Thymus (tissue), 11 donors: Measurements from ENCODE around the gene CHMP4A. TPM values are rescaled to one million over a fixed set of nuclear protein-coding genes. Genes with fewer than 3 reads are reported as not detected.

Source experiments
- DNase-seq, 9 donors: peaks; one replicate each; pipeline ENCODE4 v3.0.0-alpha.2; 2013; ENCODE audit warnings: low spot score in 9 of 9, low read depth in 6 of 9, missing footprints in 1 of 9
- H3K27ac ChIP-seq, 2 donors: one replicate each; pipeline ENCODE4 v1.5.1; 2013; ENCODE audit warnings: control low read depth in 1 of 2, low read depth in 1 of 2, low read length in 1 of 2, mild to moderate bottlenecking in 1 of 2, moderate library complexity in 1 of 2
- H3K27me3 ChIP-seq, 2 donors: one replicate each; pipeline ENCODE4 v1.5.1; 2013; ENCODE audit warnings: low read length in 1 of 2; ENCODE audit not compliant: control insufficient read depth in 2 of 2, insufficient read depth in 1 of 2
- H3K36me3 ChIP-seq, 2 donors: one replicate each; pipeline ENCODE4 v1.5.1; 2013; ENCODE audit warnings: low read length in 1 of 2, mild to moderate bottlenecking in 1 of 2, moderate library complexity in 1 of 2; ENCODE audit not compliant: control insufficient read depth in 2 of 2, insufficient read depth in 2 of 2
- H3K4me1 ChIP-seq, 2 donors: one replicate each; pipeline ENCODE4 v1.5.1; 2013; ENCODE audit warnings: low read length in 2 of 2; ENCODE audit not compliant: control insufficient read depth in 2 of 2, insufficient read depth in 2 of 2
- H3K4me3 ChIP-seq, 2 donors: one replicate each; pipeline ENCODE4 v1.5.1; 2013; ENCODE audit warnings: low read length in 2 of 2, control low read depth in 1 of 2, mild to moderate bottlenecking in 1 of 2
- H3K9me3 ChIP-seq, 2 donors: one replicate each; pipeline ENCODE4 v1.5.1; 2013; ENCODE audit warnings: low read length in 1 of 2, mild to moderate bottlenecking in 1 of 2; ENCODE audit not compliant: control insufficient read depth in 2 of 2, insufficient read depth in 1 of 2
- WGBS: extraction: QIAGEN DNeasy Blood & Tissue Kit; methylation state at CpG from one replicate; pipeline ENCODE4 v1.1.7; 2013; 5-methylcytosine and 5-hydroxymethylcytosine counted together
- polyA plus RNA-seq: library from polyadenylated mRNA; stranded (reverse); fragments of 200-250 nt; gene quantifications from one replicate; pipeline ENCODE4 v1.2.3, GENCODE V29; 2013
- total RNA-seq: library from RNA; stranded (reverse); fragments of 120-200 nt; gene quantifications from one replicate; pipeline ENCODE4 v1.2.4, GENCODE V29; 2013
- donor health status: healthy.

Gene CHMP4A
- total and polyA plus RNA-seq, 2 donors = 76.9 to 151 TPM

- no peaks in the 10 kb centered on the region for H3K27me3 ChIP-seq
- DNase-seq = peak in 7 of 9 donors; percentile 59 to 94 (median 85)
- H3K36me3 ChIP-seq = peaks cover 20 to 44% of the 10 kb centered on the region in 2 donors
- H3K9me3 ChIP-seq = no peaks in the 10 kb centered on the region
- WGBS = 8% methylated on average over 63 of the region's 63 CpGs
- peaks cover 6 to 43% of the 10 kb centered on the region in 2 donors for H3K4me1 ChIP-seq
- peak within 1 kb of the TSS; percentile 48 to 67 for H3K4me3 ChIP-seq
- peak within 1 kb of the TSS; percentile 48 to 79 for H3K27ac ChIP-seq
Observed at GRCh38 chr14:24171422-24172260, 41.6 kb downstream of the CHMP4A start, which contains the start of gene REC8. TSS of gene REC8 (plus strand) at chr14:24172080. CDS start at chr14:24172553, 473 bp downstream.

GRCh38 chr14:24167469-24168114, 45.7 kb downstream of the CHMP4A start:
- Histone ChIP-seq H3K27me3 (no peaks in the 10 kb centered on the region), H3K27ac (no peak overlapping the region), H3K36me3 (peaks cover 47 to 55% of the 10 kb centered on the region in 2 donors), H3K4me1 (peaks cover 6 to 36% of the 10 kb centered on the region in 2 donors), H3K4me3 (no peak overlapping the region), H3K9me3 (no peaks in the 10 kb centered on the region)
- DNase-seq = no peak
- 95% methylated on average over 3 of the region's 3 CpGs for WGBS

- Histone ChIP-seq H3K27me3 (no peaks in the 10 kb centered on the region), H3K4me3 (no peak overlapping the region), H3K36me3 (peaks cover 47 to 60% of the 10 kb centered on the region in 2 donors), H3K9me3 (no peaks in the 10 kb centered on the region), H3K4me1 (peaks cover 4 to 28% of the 10 kb centered on the region in 2 donors), H3K27ac (no peak overlapping the region)
- 97% methylated on average over 5 of the region's 5 CpGs for WGBS
- DNase-seq = no peak
Observed at GRCh38 chr14:24165785-24166184, 47.5 kb downstream of the CHMP4A start.

GRCh38 chr14:24164518-24164991, 48.7 kb downstream of the CHMP4A start:
- 97% methylated on average over 14 of the region's 14 CpGs for WGBS
- DNase-seq = no peak
- Histone ChIP-seq H3K27me3 (no peaks in the 10 kb centered on the region), H3K4me3 (no peak overlapping the region), H3K36me3 (peaks cover 59 to 71% of the 10 kb centered on the region in 2 donors), H3K4me1 (peaks cover 6 to 34% of the 10 kb centered on the region in 2 donors), H3K9me3 (no peaks in the 10 kb centered on the region), H3K27ac (no peak overlapping the region)

- Histone ChIP-seq H3K36me3 (peaks cover 68 to 79% of the 10 kb centered on the region in 2 donors), H3K27ac (peak overlapping the region; percentile 38 to 93), H3K9me3 (no peaks in the 10 kb centered on the region), H3K27me3 (no peaks in the 10 kb centered on the region), H3K4me3 (peak overlapping the region; percentile 85 to 88), H3K4me1 (peaks cover 6 to 34% of the 10 kb centered on the region in 2 donors)
- DNase-seq = no peak
- WGBS = 85% methylated on average over 8 of the region's 8 CpGs
Observed at GRCh38 chr14:24162093-24162492, 51.2 kb downstream of the CHMP4A start.

GRCh38 chr14:24160850-24161804, 52.2 kb downstream of the CHMP4A start, which contains the start of gene IRF9:
TSS of gene IRF9 (plus strand) at chr14:24161265. CDS start at chr14:24162145, 880 bp downstream.
- H3K27me3 ChIP-seq = no peaks in the 10 kb centered on the region
- no peaks in the 10 kb centered on the region for H3K9me3 ChIP-seq
- peaks cover 6 to 34% of the 10 kb centered on the region in 2 donors for H3K4me1 ChIP-seq
- peaks cover 69 to 78% of the 10 kb centered on the region in 2 donors for H3K36me3 ChIP-seq
- under 1% methylated on average over 12 of the region's 12 CpGs for WGBS
- peak within 1 kb of the TSS; percentile 85 to 88 for H3K4me3 ChIP-seq
- H3K27ac ChIP-seq = peak within 1 kb of the TSS; percentile 93 to 96
- peak; percentile 94 to 99 (median 99) for DNase-seq

- no peak overlapping the region for H3K4me3 ChIP-seq
- no peak for DNase-seq
- peaks cover 69 to 78% of the 10 kb centered on the region in 2 donors for H3K36me3 ChIP-seq
- H3K9me3 ChIP-seq = no peaks in the 10 kb centered on the region
- H3K27me3 ChIP-seq = no peaks in the 10 kb centered on the region
- peaks cover 6 to 34% of the 10 kb centered on the region in 2 donors for H3K4me1 ChIP-seq
- over 99% methylated on average over 4 of the region's 4 CpGs for WGBS
- H3K27ac ChIP-seq = peak overlapping the region; percentile 92 to 93
Observed at GRCh38 chr14:24160499-24160849, 52.8 kb downstream of the CHMP4A start.

GRCh38 chr14:24159777-24160498, 53.4 kb downstream of the CHMP4A start:
- Histone ChIP-seq H3K36me3 (peaks cover 69 to 78% of the 10 kb centered on the region in 2 donors), H3K27ac (peak overlapping the region; percentile 92 to 93), H3K4me3 (no peak overlapping the region), H3K27me3 (no peaks in the 10 kb centered on the region), H3K4me1 (peaks cover 6 to 34% of the 10 kb centered on the region in 2 donors), H3K9me3 (no peaks in the 10 kb centered on the region)
- 98% methylated on average over 11 of the region's 11 CpGs for WGBS
- DNase-seq = no peak
